GM12875 (cell line): ENCODE measurements around the gene CDHR1.
A peak's percentile ranks its signal among the peaks of the same experiment; 100 is the strongest.

ENCODE experiments used
- H3K4me3 ChIP-seq: one replicate; pipeline ENCODE4 v1.5.1; 2011; ENCODE audit warnings: low read depth, low read length, control low read depth
- TF ChIP-seq, protein P1 (sequence below): IDR thresholded peaks from 2 replicates; pipeline ENCODE4 v1.5.1; 2011; ENCODE audit warnings: low read depth, mild to moderate bottlenecking, control low read depth, inconsistent platforms, low read length, moderate library complexity, borderline replicate concordance; ENCODE audit not compliant: insufficient read depth

Gene CDHR1

DNA sequence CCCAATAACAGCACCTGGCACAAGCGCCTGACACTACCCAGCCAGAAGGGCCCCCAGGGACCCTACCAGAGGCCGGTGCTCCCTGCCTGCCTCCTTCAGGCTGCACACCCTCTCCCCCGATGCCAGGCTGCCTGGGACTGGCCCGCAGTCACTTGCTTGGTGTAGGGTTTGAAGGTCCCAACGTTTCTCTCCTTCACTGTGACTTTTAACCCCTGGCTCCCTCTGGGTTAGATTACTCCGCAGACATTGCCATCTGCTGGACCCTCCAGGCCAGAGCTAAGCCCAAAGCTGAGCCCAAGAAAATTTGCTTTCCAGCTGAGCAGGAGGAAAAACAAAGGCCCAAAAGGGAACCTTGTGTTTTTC, 6.9 kb downstream of the CDHR1 start:
- TF ChIP-seq, protein P1, sequence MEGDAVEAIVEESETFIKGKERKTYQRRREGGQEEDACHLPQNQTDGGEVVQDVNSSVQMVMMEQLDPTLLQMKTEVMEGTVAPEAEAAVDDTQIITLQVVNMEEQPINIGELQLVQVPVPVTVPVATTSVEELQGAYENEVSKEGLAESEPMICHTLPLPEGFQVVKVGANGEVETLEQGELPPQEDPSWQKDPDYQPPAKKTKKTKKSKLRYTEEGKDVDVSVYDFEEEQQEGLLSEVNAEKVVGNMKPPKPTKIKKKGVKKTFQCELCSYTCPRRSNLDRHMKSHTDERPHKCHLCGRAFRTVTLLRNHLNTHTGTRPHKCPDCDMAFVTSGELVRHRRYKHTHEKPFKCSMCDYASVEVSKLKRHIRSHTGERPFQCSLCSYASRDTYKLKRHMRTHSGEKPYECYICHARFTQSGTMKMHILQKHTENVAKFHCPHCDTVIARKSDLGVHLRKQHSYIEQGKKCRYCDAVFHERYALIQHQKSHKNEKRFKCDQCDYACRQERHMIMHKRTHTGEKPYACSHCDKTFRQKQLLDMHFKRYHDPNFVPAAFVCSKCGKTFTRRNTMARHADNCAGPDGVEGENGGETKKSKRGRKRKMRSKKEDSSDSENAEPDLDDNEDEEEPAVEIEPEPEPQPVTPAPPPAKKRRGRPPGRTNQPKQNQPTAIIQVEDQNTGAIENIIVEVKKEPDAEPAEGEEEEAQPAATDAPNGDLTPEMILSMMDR: 0 out of 2 replicates have a peak, but pooled peaks have one; percentile 6

GRCh38 chr10:84201682-84202081, 7.3 kb downstream of the CDHR1 start:
- no peak overlapping the region for H3K4me3 ChIP-seq
- TF ChIP-seq, protein P1: no peak

More for the DNA sequence above, 6.9 kb downstream of the CDHR1 start:
- no peak overlapping the region for H3K4me3 ChIP-seq

DNA sequence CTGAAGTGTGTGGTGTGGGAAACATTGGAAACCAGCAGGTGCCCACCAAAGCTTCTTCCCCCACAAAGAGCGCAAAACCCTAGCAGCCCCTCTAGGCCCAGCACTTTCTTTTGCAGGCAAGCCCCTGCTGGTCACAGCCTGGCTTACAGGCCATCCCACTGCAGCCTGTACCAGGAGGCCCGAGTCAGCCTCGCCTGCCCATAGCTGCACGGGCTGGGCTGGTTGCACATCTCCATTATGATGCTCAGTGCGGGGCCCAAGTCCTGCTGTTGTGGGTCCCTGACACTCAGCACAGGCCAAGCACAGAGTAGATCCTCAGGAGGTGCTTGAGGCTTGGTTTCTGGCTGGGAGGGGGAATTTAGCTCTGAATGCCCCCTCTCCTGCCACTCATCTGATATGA, 8.0 kb downstream of the CDHR1 start:
- TF ChIP-seq, protein P1: 0 out of 2 replicates have a peak, but pooled peaks have one; percentile 2
- no peak overlapping the region for H3K4me3 ChIP-seq

GRCh38 chr10:84204122-84204521, 9.8 kb downstream of the CDHR1 start:
- H3K4me3 ChIP-seq: no peak overlapping the region
- TF ChIP-seq, protein P1: peak; percentile 82

DNA sequence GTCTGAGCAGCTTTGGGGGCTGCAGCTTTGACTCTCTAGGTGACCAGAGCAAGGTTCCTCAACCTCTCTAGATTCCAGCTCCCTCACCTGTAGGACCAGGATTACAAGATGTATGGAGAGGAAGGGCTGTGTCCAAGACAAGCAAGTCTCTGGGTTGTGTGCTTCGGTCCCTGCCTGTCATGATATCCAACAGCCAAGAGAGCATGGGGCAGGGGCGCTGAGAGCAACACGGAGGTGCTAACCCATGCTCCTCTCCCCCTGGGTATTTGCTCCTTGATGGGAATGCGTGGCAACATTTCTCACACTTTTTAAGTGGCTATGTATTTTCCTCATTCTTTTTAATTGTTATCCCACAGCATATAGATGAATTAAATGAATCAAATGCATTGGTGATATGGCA, 10.3 kb downstream of the CDHR1 start:
- TF ChIP-seq, protein P1: no peak
- no peak overlapping the region for H3K4me3 ChIP-seq

DNA sequence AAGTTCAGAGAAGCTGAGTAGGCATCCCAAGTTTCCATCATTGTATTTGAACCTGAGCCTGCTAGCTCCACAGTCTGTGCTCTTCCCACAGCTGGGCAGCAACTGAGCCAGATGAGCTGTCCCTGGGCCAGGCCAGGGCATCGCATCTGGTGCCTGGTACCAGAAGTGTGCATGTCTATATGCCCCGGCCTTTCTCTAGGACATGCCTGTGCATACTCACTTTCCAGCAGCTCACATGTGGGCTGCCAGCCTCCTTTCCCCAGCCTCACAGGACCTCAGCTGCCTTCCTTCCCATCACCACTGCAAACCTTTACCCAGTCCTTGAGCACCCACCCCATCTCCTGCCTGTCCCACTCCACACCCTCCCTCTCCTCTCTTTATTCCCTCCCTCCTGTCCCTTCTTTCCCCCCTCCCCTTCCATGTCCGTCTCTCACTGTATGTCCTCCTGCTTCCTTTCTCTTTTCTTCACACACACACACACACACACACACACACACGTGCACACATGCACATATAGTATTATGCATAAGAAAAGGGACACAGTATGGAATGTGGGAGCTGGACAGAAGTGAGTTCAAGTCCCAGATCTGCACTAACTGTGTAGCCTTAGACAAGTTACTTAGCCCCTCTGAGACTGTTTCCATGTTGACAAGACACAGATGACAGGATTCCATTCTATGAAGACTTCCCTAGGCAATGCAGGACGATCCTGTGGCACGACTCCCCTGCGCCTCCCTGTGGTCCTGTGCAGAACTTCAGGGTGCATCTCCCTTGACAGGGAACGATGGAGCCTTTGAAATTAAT, 10.9 kb downstream of the CDHR1 start:
- TF ChIP-seq, protein P1: peak; percentile 94
- no peak overlapping the region for H3K4me3 ChIP-seq
